ENCODE results near the gene SPEF2.

DNA sequence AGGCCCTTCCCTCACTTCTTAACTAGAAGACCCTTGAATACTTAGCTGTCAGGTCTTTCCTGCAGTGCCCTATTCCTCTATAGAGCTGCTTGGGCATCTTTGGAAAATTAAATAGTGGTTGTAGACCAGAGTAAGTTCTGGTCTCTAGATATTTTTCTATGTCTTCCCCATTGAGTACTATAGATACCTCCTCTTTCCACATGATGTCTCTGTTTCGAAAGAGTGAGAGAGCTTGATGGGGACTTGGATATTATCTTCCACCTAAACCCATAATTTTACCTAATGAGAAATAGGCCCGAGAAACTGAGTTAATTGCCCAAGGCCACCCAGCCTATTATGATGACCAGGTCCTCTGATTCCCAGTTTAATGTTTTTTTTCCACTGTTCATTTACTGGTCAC is 40.2 kb downstream of the SPEF2 start:
- TF ChIP-seq, protein P1, sequence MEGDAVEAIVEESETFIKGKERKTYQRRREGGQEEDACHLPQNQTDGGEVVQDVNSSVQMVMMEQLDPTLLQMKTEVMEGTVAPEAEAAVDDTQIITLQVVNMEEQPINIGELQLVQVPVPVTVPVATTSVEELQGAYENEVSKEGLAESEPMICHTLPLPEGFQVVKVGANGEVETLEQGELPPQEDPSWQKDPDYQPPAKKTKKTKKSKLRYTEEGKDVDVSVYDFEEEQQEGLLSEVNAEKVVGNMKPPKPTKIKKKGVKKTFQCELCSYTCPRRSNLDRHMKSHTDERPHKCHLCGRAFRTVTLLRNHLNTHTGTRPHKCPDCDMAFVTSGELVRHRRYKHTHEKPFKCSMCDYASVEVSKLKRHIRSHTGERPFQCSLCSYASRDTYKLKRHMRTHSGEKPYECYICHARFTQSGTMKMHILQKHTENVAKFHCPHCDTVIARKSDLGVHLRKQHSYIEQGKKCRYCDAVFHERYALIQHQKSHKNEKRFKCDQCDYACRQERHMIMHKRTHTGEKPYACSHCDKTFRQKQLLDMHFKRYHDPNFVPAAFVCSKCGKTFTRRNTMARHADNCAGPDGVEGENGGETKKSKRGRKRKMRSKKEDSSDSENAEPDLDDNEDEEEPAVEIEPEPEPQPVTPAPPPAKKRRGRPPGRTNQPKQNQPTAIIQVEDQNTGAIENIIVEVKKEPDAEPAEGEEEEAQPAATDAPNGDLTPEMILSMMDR (IDR thresholded peaks at IDR 0.05): no peak
- TF ChIP-seq POLR2A (IDR thresholded peaks at IDR 0.05) (no peak), POLR2AphosphoS5 (IDR thresholded peaks at IDR 0.05) (no peak)
